GM10248 (cell line): ENCODE data around the gene SULT1C2.

Experiments used
- CTCF ChIA-PET: fragments of 300-600 bp; sonication (Branson Sonifier 250); formaldehyde crosslinking; extraction: SDS; loops from one replicate; lab custom pipeline; 2021; ENCODE audit warnings: antibody characterized with exemption; lab: Yijun Ruan, JAX
- POLR2A ChIA-PET: fragments of 350-650 bp; sonication (Branson Sonifier 250); formaldehyde crosslinking; extraction: SDS; loops from one replicate; lab custom pipeline; 2020; ENCODE audit warnings: antibody characterized with exemption; lab: Yijun Ruan, JAX
- DNase-seq: peaks from one replicate; pipeline ENCODE4 v3.0.0; 2012; ENCODE audit errors: extremely low spot score
- CTCF ChIP-seq: IDR thresholded peaks from 2 replicates; pipeline ENCODE4 v1.5.1; 2012; ENCODE audit warnings: mild to moderate bottlenecking, low read depth; ENCODE audit errors: extremely low read depth, missing control alignments, control extremely low read depth

Gene SULT1C2

GRCh38 chr2:108345951-108346350 lies 57.3 kb downstream of the SULT1C2 start:
- ChIA-PET CTCF (no interaction called here), POLR2A (no interaction called here)
- no peak for DNase-seq
- TF ChIP-seq CTCF = no peak

GRCh38 chr2:108346827-108347226 lies 58.1 kb downstream of the SULT1C2 start:
- TF ChIP-seq CTCF = no peak
- no peak for DNase-seq
- POLR2A ChIA-PET = no interaction called here
- CTCF ChIA-PET = interaction anchor here (0.5 kb wide), 1 partner anchor 262 kb away, joined by 3 read pairs; no protein-coding TSS in a partner anchor

- POLR2A ChIA-PET = no interaction called here
- no peak for TF ChIP-seq CTCF
Measured at GRCh38 chr2:108347786-108348185, 59.1 kb downstream of the SULT1C2 start.

GRCh38 chr2:108348816-108349570 lies 60.3 kb downstream of the SULT1C2 start:
- ChIA-PET CTCF (interaction anchor here (1.0 to 2.0 kb wide), 2 partner anchors 235 to 287 kb away, joined by 3 to 7 read pairs; no protein-coding TSS in a partner anchor), POLR2A (no interaction called here)
- no peak for DNase-seq
- TF ChIP-seq CTCF = no peak

More at GRCh38 chr2:108347786-108348185, 59.1 kb downstream of the SULT1C2 start:
- DNase-seq = no peak
- CTCF ChIA-PET = interaction anchor here (2.0 kb wide), 1 partner anchor 236 kb away, joined by 7 read pairs; no protein-coding TSS in a partner anchor

GRCh38 chr2:108349571-108349928 lies 60.9 kb downstream of the SULT1C2 start:
- POLR2A ChIA-PET = no interaction called here
- CTCF ChIA-PET = interaction anchor here (1.0 to 2.0 kb wide), 2 partner anchors 235 to 286 kb away, joined by 3 to 7 read pairs; no protein-coding TSS in a partner anchor
- no peak for TF ChIP-seq CTCF
- no peak for DNase-seq

- ChIA-PET POLR2A (no interaction called here), CTCF (interaction anchor here (1.4 to 2.0 kb wide), 4 partner anchors 11 to 232 kb away, joined by 3 to 9 read pairs (median 3); no protein-coding TSS in a partner anchor)
- no peak for TF ChIP-seq CTCF
- no peak for DNase-seq
Measured at GRCh38 chr2:108351889-108352288, 63.2 kb downstream of the SULT1C2 start.
